ENCODE data around the gene WDHD1. TPM values are rescaled to one million over a fixed set of nuclear protein-coding genes. Genes with fewer than 3 reads are reported as not detected.
"Not testable (repeated sequence)": the region's sequence is repeated elsewhere in the genome, so short reads cannot be mapped to it uniquely, and the experiment has no call there.

WDHD1 gene
- total RNA-seq, 1 donor from 2014 or later, result 2.6 TPM

- DNase-seq (ENCODE audit: low spot score), result no peak
Measured at GRCh38 chr14:54906075-54906474, 120.8 kb downstream of the WDHD1 start.

DNA sequence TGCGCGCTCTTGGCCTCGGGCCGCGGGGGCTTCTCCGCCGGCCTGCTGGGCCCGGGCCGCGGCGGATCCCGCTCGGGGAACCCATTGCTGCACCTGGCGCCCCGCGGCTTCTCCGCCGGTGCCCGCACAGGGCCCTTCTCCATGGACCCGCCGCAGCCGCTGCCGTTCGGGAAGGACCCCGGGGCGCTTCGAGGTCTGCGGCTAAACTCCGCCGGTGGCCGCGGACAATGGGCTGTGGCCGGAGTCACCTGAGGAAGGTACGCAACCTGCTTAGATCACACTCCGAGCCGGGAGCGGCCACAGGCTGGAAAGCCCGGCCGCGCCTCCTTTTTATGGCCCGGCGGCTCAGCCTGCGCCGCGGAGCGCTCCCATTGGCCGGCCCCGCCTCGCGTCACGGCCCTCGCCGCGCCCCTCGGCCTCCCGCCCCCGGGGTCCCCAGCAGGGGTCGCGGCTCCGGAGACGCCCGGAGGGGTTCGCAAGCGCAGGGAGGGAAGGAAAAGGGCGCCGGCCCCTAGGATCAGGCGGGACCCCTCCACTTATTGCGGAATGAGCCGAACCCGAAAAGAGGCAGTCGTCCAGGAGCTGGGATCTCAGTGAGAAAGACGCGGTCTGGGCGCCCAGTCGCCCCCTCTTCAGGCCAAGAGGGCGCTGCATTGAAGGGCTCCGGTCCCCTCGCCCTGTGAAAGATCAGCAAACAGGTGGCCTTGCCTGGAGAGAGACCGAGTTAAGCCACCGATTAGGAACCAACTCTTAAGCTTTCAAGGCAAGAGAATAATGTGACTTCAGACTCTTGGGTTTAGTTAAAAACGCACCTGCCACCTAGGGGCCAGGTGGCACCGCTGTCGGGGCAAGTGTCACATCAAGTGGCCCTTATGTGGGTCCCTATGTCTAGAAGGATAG is 124.1 kb downstream of the WDHD1 start, which contains the start of gene GCH1:
Gene GCH1 (minus strand): TSS at position 306 of the 900 bp plus-strand sequence. CDS start 163 bp downstream, at position 143.
- peak; percentile 66 for DNase-seq (ENCODE audit: low spot score)

DNA sequence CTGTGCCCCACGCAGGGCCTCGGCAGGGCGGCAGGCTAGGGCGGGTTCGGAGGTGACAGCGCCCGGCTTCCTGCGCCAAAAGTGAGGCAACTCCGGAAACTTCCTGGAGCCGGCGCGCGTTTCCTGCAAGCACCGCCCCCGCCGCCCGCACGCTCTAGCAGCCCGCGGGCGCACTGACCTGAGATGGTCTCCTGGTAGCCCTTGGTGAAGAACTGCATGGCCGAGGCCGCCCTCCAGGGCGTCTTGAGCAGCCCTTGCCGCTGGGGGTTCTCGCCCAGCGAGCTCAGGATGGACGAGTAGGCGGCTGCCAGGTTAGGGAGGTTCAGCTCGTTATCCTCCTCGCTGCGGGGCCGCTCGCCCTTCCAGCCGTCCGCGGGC is 124.8 kb downstream of the WDHD1 start:
- DNase-seq (ENCODE audit: low spot score), result peak; percentile 60

DNA sequence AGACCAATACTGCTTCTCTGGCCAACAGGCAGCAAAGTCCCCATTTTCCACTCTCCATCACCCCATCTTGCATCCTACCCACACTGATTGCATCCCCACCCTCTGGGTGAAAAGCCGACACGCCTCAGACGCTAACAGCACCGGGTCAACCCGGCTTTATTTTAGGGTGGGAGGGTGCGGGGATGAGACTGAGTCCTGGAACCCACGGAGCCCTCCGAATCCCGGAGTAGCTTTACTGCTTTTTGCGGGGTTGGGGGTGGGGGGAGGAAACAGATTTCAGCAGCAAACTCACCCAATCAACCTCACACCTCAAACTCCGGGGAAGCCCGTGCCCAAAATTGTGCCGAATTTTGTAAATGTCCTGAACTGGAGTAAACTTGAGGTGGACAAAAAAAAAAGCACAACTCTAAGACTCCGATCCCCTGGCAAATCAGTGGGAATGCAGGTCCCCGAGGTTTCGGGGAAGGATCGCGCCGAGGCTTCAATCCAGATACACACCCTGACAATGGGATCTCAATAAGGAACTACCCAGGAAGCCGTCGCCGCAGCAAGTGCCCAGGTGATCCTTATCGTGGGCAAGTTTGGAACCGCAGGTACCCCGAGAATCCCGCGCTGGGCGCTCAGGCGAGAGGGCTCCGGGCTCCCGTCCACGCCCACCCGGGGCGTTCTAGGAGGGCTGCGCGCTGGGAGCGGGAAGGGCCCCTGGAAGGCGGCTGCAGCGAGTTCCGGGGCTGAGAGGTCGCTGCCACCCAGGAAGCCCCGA is 125.3 kb downstream of the WDHD1 start:
- DNase-seq (ENCODE audit: low spot score), result peak; percentile 16

GRCh38 chr14:54899573-54899972 is 127.3 kb downstream of the WDHD1 start:
- no peak for DNase-seq (ENCODE audit: low spot score)

DNA sequence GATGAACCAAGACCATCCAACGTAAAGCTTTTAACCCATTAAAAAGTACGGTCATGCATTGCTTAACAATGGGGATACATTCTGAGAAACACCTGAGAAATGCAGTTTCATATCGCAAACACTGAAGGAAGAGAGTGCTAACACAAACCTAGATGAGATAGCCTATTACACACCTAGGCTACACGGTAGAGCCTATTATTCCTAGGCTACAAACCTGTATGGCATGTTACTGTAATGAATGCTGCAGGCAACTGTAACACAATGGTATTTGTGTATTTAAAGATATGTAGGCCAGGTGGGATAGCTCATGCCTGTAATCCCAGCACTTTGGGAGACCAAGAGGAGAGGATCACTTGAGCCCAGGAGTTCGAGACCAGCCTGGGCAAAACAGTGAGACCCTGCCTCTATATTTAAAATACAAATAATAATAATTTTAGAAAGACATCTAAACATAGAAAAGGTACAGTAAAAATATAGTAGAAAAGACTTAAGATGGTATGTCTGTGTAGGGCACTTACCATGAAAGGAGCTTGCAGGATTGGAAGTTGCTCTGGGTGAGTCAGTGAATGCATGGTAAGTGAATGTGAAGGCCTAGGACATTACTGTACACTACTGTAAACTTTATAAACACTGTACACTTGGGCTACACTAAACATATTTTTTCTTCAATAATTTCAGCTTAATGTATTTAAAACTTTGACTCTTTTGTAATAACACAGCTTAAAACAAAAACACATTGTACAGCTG is 128.9 kb downstream of the WDHD1 start:
- not testable (repeated sequence) for DNase-seq (ENCODE audit: low spot score)

DNA sequence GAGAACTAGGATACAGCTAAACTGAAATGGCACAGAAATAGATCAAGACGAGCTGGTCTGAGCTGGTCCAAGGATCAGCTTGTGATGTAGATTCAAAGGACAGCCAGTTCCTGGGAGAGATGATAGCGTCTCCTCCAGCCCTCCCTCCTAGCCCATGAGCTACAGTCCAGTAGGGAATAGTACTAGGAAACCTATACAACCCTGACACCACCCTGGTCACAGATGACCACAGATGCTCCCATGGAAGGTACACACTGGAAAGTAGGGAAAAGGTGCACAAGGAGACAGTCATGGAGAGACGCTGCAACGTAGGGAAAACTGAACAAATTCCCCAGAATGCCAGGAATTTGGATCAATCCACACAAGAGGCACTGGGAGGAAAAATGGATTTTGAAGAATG is 131.2 kb downstream of the WDHD1 start:
- DNase-seq (ENCODE audit: low spot score), result no peak

DNA sequence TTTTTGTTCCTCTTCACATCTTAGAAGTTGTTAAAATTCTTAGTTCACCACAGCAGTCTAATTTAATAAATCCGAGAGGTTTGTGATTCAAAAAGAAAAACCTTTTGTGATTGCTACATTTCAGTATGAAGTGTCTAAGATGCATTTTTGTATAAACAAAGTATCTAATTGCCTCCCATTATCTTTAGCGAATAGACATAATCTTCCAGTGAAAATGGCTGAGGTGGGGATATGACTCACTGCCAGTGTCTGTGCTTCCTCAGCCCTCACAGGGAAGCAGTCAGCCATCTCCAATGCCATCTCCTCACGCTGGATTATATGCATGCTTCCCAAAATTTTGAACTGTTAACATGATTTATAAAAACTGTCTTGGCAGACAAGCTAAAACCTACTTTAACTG is 131.9 kb downstream of the WDHD1 start:
- no peak for DNase-seq (ENCODE audit: low spot score)

- peak; percentile 36 for DNase-seq (ENCODE audit: low spot score)
Measured at GRCh38 chr14:54893151-54893760, 133.6 kb downstream of the WDHD1 start.

GRCh38 chr14:54891471-54892245 is 135.2 kb downstream of the WDHD1 start:
- no peak for DNase-seq (ENCODE audit: low spot score)

GRCh38 chr14:54890788-54891187 is 136.1 kb downstream of the WDHD1 start:
- no peak for DNase-seq (ENCODE audit: low spot score)

DNA sequence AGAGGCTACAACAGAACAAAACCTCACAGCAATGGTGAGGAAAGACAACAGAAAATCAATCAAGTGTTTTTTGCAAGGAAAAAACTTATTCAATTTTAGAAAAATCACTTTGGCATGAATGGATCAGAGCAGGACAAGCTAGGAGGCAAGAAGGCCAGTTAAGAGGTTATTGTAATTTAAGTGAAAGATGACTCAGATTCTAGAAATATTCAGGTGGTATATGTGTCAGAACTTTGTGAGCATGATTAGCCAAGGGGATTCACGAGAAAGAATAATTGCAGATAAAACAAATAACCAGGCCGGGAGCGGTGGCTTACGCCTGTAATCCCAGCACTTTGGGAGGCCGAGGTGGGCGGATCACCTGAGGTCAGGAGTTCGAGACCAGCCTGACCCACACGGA is 137.0 kb downstream of the WDHD1 start:
- no peak for DNase-seq (ENCODE audit: low spot score)

Other genes with a start within 250 kb of the WDHD1 start
- gene GCH1, start 124.3 kb downstream of the WDHD1 start, total RNA-seq, result 9.5 TPM
- gene SOCS4, start 137 bp upstream of the WDHD1 start, total RNA-seq, result 27.8 TPM
- gene MAPK1IP1L, start 24.5 kb upstream of the WDHD1 start, total RNA-seq, result 80.0 TPM
- 256 TPM for gene LGALS3, start 102.2 kb upstream of the WDHD1 start, total RNA-seq
- gene DLGAP5, start 164.5 kb upstream of the WDHD1 start, total RNA-seq, result 1.2 TPM
- gene FBXO34, start 244.3 kb upstream of the WDHD1 start, total RNA-seq, result 27.0 TPM